Activated CD8-positive, alpha-beta T cell treated with anti-CD3 and anti-CD28 coated beads for 36 hours (primary cell): ENCODE results near the gene RBM47. TPM values are rescaled to one million over a fixed set of nuclear protein-coding genes. Genes with fewer than 3 reads are reported as not detected.
"Not testable (repeated sequence)": the region's sequence is repeated elsewhere in the genome, so short reads cannot be mapped to it uniquely, and the experiment has no call there.

ENCODE experiments used
- ATAC-seq: fragments of 200-7000 bp; cut with Tn5 transposase; one replicate; pipeline ENCODE4 v1.10.0; 2021; ENCODE audit warnings: mild to moderate bottlenecking, moderate library complexity
- CTCF ChIA-PET: fragments of 350-600 bp; sonication (Branson Sonifier 250); formaldehyde crosslinking; loops from one replicate; lab custom pipeline; 2021; ENCODE audit warnings: antibody characterized with exemption; lab: Charles Lee
- POLR2A ChIA-PET: fragments of 350-600 bp; sonication (Branson Sonifier 250); formaldehyde crosslinking; loops from one replicate; lab custom pipeline; 2021; ENCODE audit warnings: antibody characterized with exemption; lab: Charles Lee
- DNase-seq: peaks from one replicate; pipeline ENCODE4 v3.0.0-alpha.2; 2020
- H3K27ac Mint-ChIP-seq: one replicate; pipeline ENCODE4 v1.8.0; 2021; ENCODE audit warnings: mild to moderate bottlenecking, mixed read lengths
- H3K27me3 Mint-ChIP-seq: one replicate; pipeline ENCODE4 v1.8.0; 2021; ENCODE audit warnings: mixed read lengths
- H3K36me3 Mint-ChIP-seq: one replicate; pipeline ENCODE4 v1.8.0; 2021; ENCODE audit warnings: low read depth, mixed read lengths
- H3K4me1 Mint-ChIP-seq: one replicate; pipeline ENCODE4 v1.8.0; 2021; ENCODE audit warnings: low read depth, mixed read lengths
- H3K4me3 Mint-ChIP-seq: one replicate; pipeline ENCODE4 v1.8.0; 2021; ENCODE audit warnings: mild to moderate bottlenecking, moderate library complexity, mixed read lengths
- H3K9me3 Mint-ChIP-seq: one replicate; pipeline ENCODE4 v1.8.0; 2021; ENCODE audit warnings: mixed read lengths
- intact Hi-C: fragments of 100-400 bp; cut with micrococcal nuclease; formaldehyde crosslinking; loops from one replicate; pipeline ENCODE4 v1.10.0; 2022
- total RNA-seq, 2 experiments: library from RNA; stranded (reverse); gene quantifications; one replicate each; pipeline ENCODE4 v1.2.3, GENCODE V29; 2021
- TF ChIP-seq, protein P1 (sequence below): fragments of 200-600 bp; IDR thresholded peaks from one replicate; pipeline ENCODE4 v1.8.0; 2022; ENCODE audit warnings: antibody characterized with exemption, mild to moderate bottlenecking

RBM47 gene
- total RNA-seq, 2 experiments from 2014 or later = 0.13 to 0.74 TPM

DNA sequence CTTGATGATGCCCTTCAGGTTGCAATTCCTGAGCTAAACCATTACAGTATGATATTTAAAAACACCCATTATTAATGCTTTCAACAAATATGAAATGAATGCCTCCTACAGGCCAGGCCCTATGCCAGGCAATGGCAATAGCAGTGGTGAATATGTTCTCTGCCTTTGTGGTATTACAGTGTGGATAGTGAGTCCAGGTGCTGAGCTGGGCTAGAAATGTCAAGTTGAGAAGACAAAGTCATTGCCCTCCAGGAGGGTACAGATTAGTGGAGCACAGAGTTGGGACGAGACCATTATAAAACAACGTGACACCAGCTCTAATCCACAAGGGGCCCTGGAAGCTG is 81.9 kb downstream of the RBM47 start:
- CTCF ChIA-PET = no interaction called here
- TF ChIP-seq, protein P1, sequence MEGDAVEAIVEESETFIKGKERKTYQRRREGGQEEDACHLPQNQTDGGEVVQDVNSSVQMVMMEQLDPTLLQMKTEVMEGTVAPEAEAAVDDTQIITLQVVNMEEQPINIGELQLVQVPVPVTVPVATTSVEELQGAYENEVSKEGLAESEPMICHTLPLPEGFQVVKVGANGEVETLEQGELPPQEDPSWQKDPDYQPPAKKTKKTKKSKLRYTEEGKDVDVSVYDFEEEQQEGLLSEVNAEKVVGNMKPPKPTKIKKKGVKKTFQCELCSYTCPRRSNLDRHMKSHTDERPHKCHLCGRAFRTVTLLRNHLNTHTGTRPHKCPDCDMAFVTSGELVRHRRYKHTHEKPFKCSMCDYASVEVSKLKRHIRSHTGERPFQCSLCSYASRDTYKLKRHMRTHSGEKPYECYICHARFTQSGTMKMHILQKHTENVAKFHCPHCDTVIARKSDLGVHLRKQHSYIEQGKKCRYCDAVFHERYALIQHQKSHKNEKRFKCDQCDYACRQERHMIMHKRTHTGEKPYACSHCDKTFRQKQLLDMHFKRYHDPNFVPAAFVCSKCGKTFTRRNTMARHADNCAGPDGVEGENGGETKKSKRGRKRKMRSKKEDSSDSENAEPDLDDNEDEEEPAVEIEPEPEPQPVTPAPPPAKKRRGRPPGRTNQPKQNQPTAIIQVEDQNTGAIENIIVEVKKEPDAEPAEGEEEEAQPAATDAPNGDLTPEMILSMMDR = no peak
- Mint-ChIP-seq H3K4me1 (peaks cover 19% of the 10 kb centered on the region), H3K27ac (no peak overlapping the region), H3K36me3 (no peaks in the 10 kb centered on the region), H3K27me3 (no peaks in the 10 kb centered on the region), H3K4me3 (no peak overlapping the region), H3K9me3 (no peaks in the 10 kb centered on the region)
- DNase-seq = no peak
- intact Hi-C loops = no loop called here
- POLR2A ChIA-PET = interaction anchor here (0.7 kb wide), 1 partner anchor 27 kb away, joined by 3 read pairs; no protein-coding TSS in a partner anchor
- no peak for ATAC-seq

DNA sequence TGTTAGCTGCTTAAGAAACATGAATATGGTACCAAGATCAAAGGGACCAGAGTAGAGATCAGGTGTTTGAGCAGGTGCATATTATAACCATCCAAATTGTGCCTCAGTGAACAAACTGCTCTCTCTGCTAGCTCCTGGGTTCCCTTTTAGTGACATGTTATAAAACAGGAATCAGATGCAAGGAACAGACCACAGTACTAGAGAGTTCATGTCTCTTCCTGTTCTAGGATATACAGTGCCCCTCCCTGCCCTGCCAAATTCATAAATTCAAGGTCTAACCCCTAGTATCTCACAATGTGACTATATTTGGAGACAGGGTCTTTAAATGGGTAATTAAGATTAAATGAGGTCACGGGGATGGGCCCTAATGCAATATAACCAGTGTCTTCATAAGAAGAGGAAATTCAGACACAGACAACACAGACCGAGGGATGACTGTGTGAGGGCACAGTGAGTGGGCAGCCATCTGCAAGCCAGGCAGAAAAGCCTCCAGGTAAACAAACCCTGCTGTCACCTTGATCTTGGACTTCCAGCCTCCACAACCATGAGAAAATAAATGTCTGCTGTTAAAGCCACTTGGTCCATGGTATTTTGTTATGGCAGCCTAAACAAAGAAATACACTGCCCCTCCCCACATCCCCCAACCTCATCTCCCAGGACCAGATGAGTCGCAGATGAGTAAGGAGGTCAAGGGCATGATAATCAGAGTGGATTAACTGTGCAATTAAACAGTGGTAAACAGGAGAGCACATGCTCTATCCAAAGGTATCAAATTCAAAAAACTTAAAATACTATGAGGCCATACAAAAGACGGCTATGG is 82.5 kb downstream of the RBM47 start:
- ATAC-seq (no peak), DNase-seq (no peak)
- H3K36me3 Mint-ChIP-seq = no peaks in the 10 kb centered on the region
- ChIA-PET POLR2A (no interaction called here), CTCF (no interaction called here)
- H3K4me3 Mint-ChIP-seq = no peak overlapping the region
- H3K27me3 Mint-ChIP-seq = no peaks in the 10 kb centered on the region
- intact Hi-C loops = no loop called here
- H3K9me3 Mint-ChIP-seq = no peaks in the 10 kb centered on the region
- peaks cover 16% of the 10 kb centered on the region for H3K4me1 Mint-ChIP-seq
- H3K27ac Mint-ChIP-seq = no peak overlapping the region
- TF ChIP-seq, protein P1 = no peak

DNA sequence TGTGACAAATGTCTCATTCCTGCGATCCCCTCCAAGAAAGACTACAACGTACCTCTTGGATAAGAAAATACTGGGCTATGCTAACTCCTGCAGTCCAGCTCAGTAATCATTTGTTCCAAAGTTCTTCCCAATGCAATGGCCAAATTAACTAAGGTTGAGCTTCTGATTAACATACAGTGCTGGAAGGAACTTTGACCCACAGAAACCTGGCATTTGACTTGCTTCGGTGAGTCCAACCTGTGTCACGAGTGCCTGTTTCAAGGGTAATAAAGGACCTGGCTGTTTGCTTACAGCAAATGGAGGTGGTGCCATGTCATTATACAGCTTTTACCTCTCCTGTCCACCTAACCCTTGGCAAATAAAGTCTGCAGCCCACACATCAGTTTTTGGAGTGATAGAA is 83.2 kb downstream of the RBM47 start:
- intact Hi-C loops = no loop called here
- Mint-ChIP-seq H3K27ac (no peak overlapping the region), H3K4me3 (no peak overlapping the region), H3K9me3 (no peaks in the 10 kb centered on the region), H3K4me1 (peaks cover 12% of the 10 kb centered on the region), H3K27me3 (no peaks in the 10 kb centered on the region), H3K36me3 (no peaks in the 10 kb centered on the region)
- POLR2A ChIA-PET = no interaction called here
- CTCF ChIA-PET = interaction anchor here (0.8 kb wide), 1 partner anchor 351 kb away, joined by 3 read pairs; no protein-coding TSS in a partner anchor
- DNase-seq = no peak
- ATAC-seq = no peak
- TF ChIP-seq, protein P1 = no peak

DNA sequence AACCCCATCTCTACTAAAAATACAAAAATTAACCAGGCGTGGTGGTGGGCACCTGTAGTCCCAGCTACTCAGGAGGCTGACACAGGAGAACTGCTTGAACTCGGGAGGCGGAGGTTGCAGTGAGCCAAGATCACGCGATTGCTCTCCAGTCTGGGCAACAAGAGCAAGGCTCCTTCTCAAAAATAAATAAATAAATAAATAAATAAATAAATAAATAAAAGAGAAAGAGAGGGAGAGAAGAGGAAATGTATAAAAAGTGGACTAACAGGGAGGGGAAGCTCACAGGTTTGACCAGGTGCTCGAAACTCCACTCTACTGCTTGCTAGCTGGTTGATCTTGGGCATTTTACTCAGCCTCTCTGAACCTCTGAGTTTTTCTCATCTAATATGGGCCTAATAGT is 84.2 kb downstream of the RBM47 start:
- H3K4me1 Mint-ChIP-seq, H3K4me3 Mint-ChIP-seq, H3K27ac Mint-ChIP-seq, ATAC-seq, H3K9me3 Mint-ChIP-seq, DNase-seq, H3K27me3 Mint-ChIP-seq, H3K36me3 Mint-ChIP-seq, intact Hi-C loops: not testable (repeated sequence)
- POLR2A ChIA-PET = interaction anchor here (0.7 kb wide), 1 partner anchor 55 kb away, joined by 4 read pairs; no protein-coding TSS in a partner anchor
- CTCF ChIA-PET = interaction anchor here (0.8 to 1.4 kb wide), 2 partner anchors 219 to 352 kb away, joined by 3 to 4 read pairs; no protein-coding TSS in a partner anchor

DNA sequence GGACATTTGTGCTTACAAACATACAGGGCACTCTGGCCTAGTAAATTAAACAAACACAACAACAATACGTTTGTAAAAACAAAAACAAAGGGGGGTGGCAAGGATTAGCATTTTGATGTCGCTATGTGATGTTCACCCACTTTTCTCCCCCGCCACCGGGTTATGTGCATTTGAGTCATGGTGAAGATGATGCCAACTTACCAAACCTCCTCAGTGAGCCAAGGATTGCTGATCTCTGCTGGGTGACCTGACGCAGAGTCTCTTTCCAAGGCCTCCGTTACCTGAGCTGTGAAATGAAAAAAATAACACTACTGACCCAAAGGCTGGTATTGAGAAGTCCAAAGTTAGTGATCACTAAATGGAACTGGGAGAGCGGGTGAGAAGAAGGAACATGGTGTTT is 85.4 kb downstream of the RBM47 start:
- intact Hi-C loops = no loop called here
- Mint-ChIP-seq H3K4me3 (no peak overlapping the region), H3K27ac (no peak overlapping the region), H3K27me3 (no peaks in the 10 kb centered on the region), H3K9me3 (no peaks in the 10 kb centered on the region), H3K36me3 (no peaks in the 10 kb centered on the region), H3K4me1 (no peaks in the 10 kb centered on the region)
- ChIA-PET POLR2A (no interaction called here), CTCF (interaction anchor here (0.8 kb wide), 1 partner anchor 33 kb away, joined by 3 read pairs; no protein-coding TSS in a partner anchor)
- ATAC-seq = no peak
- TF ChIP-seq, protein P1 = no peak
- no peak for DNase-seq
